ENCODE data around the gene IDH3G. TPM values are rescaled to one million over a fixed set of nuclear protein-coding genes. Genes with fewer than 3 reads are reported as not detected.

IDH3G gene
- total and polyA plus RNA-seq, 2 donors (not counting 3 experiments of a cell fraction or from before 2014, with no cell fraction given) = 57.7 to 116 TPM

DNA sequence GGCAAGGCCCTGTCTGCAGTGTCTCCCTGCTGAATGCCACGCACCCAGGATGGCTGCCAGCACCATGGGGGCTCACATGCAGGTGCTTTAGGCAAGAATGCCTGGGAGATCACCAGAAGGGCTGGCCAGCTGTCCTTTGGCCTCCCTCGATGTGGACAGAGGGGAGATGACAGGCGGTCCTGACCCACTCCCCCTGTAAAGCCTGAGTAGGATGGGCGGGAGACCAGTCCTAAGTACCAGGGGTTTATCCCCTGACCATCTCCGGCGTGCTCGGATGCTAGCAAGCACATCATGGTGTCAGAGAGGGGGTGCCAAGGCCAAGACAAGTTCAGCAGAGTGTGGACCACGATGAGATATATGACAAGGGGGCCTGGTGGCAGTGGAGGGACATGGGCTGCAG lies 30.9 kb upstream of the IDH3G start:
- Histone ChIP-seq H3K9me3 (replicated peaks; ENCODE audit: control insufficient read depth, insufficient read depth, low read length) (no peaks in the 10 kb centered on the region), H3K27ac (ENCODE audit: insufficient read depth, low read depth, low read length) (no peak overlapping the region), H3K4me3 (replicated peaks in 1 of 3; ENCODE audit: insufficient read depth in 1 of 3, low read depth in 1 of 3, low read length in 3 of 3) (no peak overlapping the region), H3K36me3 (ENCODE audit: control insufficient read depth in 2 of 2, extremely low read depth in 1 of 2, insufficient read depth in 2 of 2, low read length in 2 of 2) (no peaks in the 10 kb centered on the region), H3K4me2 (ENCODE audit: insufficient read depth, low read length) (no peak overlapping the region), H3K79me2 (ENCODE audit: control insufficient read depth, insufficient read depth, low read length) (no peaks in the 10 kb centered on the region), H3K27me3 (ENCODE audit: control insufficient read depth in 2 of 2, insufficient read depth in 2 of 2, low read length in 2 of 2) (peaks cover 20 to 27% of the 10 kb centered on the region in 2 experiments), H3K4me1 (ENCODE audit: control insufficient read depth, extremely low read depth, insufficient read depth, low read length) (no peaks in the 10 kb centered on the region), H3K9ac (replicated peaks; ENCODE audit: extremely low read depth, insufficient read depth, low read length) (no peak overlapping the region), H2AFZ (ENCODE audit: low read depth, low read length) (no peak overlapping the region), H4K20me1 (replicated peaks; ENCODE audit: control insufficient read depth, extremely low read depth, insufficient read depth, low read length) (no peaks in the 10 kb centered on the region), H3K9me1 (replicated peaks; ENCODE audit: control insufficient read depth, extremely low read depth, insufficient read depth, low read length) (no peaks in the 10 kb centered on the region)
- intact Hi-C loops (cut with micrococcal nuclease) = no loop called here
- POLR2A ChIA-PET = no interaction called here
- BruUV-seq (replicated peaks) = no TSS peak
- dilution Hi-C loops (cut with MboI; ENCODE audit: extremely low pct_ligation_motif_present, low sequenced_read_pairs) = no loop called here
- TF ChIP-seq, protein P1, sequence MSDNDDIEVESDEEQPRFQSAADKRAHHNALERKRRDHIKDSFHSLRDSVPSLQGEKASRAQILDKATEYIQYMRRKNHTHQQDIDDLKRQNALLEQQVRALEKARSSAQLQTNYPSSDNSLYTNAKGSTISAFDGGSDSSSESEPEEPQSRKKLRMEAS (IDR thresholded peaks at IDR 0.05; ENCODE audit: insufficient read depth, insufficient read length) = no peak
- TF ChIP-seq, protein P2, sequence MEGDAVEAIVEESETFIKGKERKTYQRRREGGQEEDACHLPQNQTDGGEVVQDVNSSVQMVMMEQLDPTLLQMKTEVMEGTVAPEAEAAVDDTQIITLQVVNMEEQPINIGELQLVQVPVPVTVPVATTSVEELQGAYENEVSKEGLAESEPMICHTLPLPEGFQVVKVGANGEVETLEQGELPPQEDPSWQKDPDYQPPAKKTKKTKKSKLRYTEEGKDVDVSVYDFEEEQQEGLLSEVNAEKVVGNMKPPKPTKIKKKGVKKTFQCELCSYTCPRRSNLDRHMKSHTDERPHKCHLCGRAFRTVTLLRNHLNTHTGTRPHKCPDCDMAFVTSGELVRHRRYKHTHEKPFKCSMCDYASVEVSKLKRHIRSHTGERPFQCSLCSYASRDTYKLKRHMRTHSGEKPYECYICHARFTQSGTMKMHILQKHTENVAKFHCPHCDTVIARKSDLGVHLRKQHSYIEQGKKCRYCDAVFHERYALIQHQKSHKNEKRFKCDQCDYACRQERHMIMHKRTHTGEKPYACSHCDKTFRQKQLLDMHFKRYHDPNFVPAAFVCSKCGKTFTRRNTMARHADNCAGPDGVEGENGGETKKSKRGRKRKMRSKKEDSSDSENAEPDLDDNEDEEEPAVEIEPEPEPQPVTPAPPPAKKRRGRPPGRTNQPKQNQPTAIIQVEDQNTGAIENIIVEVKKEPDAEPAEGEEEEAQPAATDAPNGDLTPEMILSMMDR (IDR thresholded peaks at IDR 0.05; ENCODE audit: extremely low read depth in 1 of 2, insufficient read depth in 1 of 2, low read depth in 1 of 2, low read length in 2 of 2) = no peak
- TF ChIP-seq GATA2 (IDR thresholded peaks at IDR 0.05; ENCODE audit: insufficient read depth, insufficient read length, low read depth, low read length) = no peak
- no peak for TF ChIP-seq FOS (IDR thresholded peaks at IDR 0.05; ENCODE audit: borderline replicate concordance, insufficient read depth, low read length)
- TF ChIP-seq POLR2AphosphoS5 (IDR thresholded peaks at IDR 0.05; ENCODE audit: insufficient read depth, low read depth, low read length) = no peak
- TF ChIP-seq EZH2 (IDR thresholded peaks at IDR 0.05; ENCODE audit: borderline replicate concordance, low read depth, low read length, severe bottlenecking) = no peak
- TF ChIP-seq MYC (IDR thresholded peaks at IDR 0.05; ENCODE audit: low read depth, low read length) = no peak
- no peak for TF ChIP-seq POLR2A (IDR thresholded peaks at IDR 0.05; ENCODE audit: low read depth, low read length)
- TF ChIP-seq JUN (IDR thresholded peaks at IDR 0.05; ENCODE audit: borderline replicate concordance, insufficient read depth, insufficient read length, low read depth) = no peak
- CTCF ChIA-PET = no interaction called here
- FAIRE-seq (no peak), DNase-seq (ENCODE audit: low read depth, low spot score) (no peak)

All from endothelial cell of umbilical vein (primary cell).